Erythroblast (primary cell): ENCODE measurements around the gene FGF14.

ENCODE experiments used
- GATA1 ChIP-seq: IDR thresholded peaks from 2 replicates; pipeline ENCODE4 v1.6.1; 2011; ENCODE audit warnings: low read depth, mild to moderate bottlenecking, control low read depth, low read length, moderate library complexity
- POLR2A ChIP-seq: IDR thresholded peaks from 2 replicates; pipeline ENCODE4 v1.6.1; 2011; ENCODE audit warnings: mild to moderate bottlenecking, low read length

DNA sequence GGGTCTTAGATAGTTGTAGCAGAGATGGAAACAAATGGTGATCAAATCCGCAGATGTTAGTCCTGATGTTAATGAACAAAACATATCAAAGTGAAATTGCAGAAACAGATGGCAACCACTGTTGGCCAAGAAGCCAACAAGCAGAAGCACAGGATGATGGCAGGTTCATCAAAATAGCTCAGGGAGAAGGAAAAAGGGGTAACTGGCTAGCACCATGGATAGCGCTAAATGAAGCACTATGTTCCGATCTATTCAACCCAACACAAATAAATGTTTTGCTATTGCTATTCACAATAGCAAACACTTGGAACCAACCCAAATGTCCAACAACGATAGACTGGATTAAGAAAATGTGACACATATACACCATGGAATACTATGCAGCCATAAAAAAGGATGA is 413.7 kb downstream of the FGF14 start:
- TF ChIP-seq GATA1 = no peak
- TF ChIP-seq POLR2A = no peak
